Cardiac muscle cell (in vitro differentiated cells and primary cell): ENCODE data around the gene SEC14L1. TPM values are rescaled to one million over a fixed set of nuclear protein-coding genes. Genes with fewer than 3 reads are reported as not detected.

Experiments
- DNase-seq, 2 donors: peaks; one replicate each; pipeline versions ENCODE4 v3.0.0 to v3.0.0-alpha.2; 2010 to 2017; ENCODE audit warnings: low read depth in 1 of 2, low spot score in 1 of 2
- H3K27ac ChIP-seq: fragments of 200-600 bp; sonication (generic); 2 replicates; pipeline ENCODE4 v1.5.1; 2016
- H3K27me3 ChIP-seq: fragments of 200-600 bp; sonication (generic); 2 replicates; pipeline ENCODE4 v1.6.0; 2016; ENCODE audit warnings: control low read depth
- H3K36me3 ChIP-seq: fragments of 200-600 bp; sonication (generic); 2 replicates; pipeline ENCODE4 v1.5.1; 2016; ENCODE audit warnings: control low read depth
- H3K4me1 ChIP-seq: fragments of 200-600 bp; sonication (generic); 2 replicates; pipeline ENCODE4 v1.8.1; 2017; ENCODE audit warnings: low read depth, mild to moderate bottlenecking, mixed run types
- H3K4me3 ChIP-seq: fragments of 200-600 bp; sonication (generic); 2 replicates; pipeline ENCODE4 v1.5.1; 2016; ENCODE audit warnings: mild to moderate bottlenecking
- H3K9me3 ChIP-seq: fragments of 200-600 bp; sonication (generic); 2 replicates; pipeline ENCODE4 v1.5.1; 2017; ENCODE audit warnings: low read depth, mild to moderate bottlenecking, control low read depth
- polyA plus RNA-seq: library from polyadenylated mRNA; unstranded; fragments of >200 nt; fragmentation: Nextera tagmentation; extraction: Ambion mirVana; gene quantifications from 2 replicates; pipeline ENCODE4 v1.2.1, GENCODE V29; 2016
- total RNA-seq: library from RNA; depleted of rRNA; stranded (reverse); fragments of >200 nt; gene quantifications from 2 replicates; pipeline ENCODE4 v1.2.3, GENCODE V29; 2016
- TF ChIP-seq, protein P1 (sequence below): IDR thresholded peaks from 2 replicates; pipeline ENCODE4 v1.5.1; 2012; ENCODE audit warnings: low read depth, mild to moderate bottlenecking, low read length

Gene SEC14L1
- total and polyA plus RNA-seq, 2 experiments from 2014 or later: 25.5 to 30.0 TPM

DNA sequence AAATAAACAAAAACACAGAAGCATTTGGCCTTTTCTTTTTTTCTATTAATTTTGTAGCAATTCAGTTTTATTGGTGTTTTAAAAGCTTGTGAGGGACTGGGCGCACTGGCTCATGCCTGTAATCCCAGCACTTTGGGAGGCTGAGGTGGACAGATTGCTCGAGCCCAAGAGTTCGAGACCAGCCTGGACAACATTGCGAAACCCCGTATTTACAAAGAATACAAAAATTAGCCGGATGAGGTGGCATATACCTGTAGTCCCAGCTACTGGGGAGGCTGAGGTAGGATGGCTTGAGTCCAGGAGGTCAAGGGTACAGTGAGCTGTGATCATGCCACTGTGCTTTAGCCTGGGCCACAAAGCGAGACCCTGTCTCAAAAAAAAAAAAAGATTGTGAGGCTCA is 53.4 kb downstream of the SEC14L1 start:
- peaks cover 3% of the 10 kb centered on the region for H3K4me1 ChIP-seq
- H3K9me3 ChIP-seq: no peaks in the 10 kb centered on the region
- no peaks in the 10 kb centered on the region for H3K27me3 ChIP-seq
- no peak overlapping the region for H3K4me3 ChIP-seq
- TF ChIP-seq, protein P1, sequence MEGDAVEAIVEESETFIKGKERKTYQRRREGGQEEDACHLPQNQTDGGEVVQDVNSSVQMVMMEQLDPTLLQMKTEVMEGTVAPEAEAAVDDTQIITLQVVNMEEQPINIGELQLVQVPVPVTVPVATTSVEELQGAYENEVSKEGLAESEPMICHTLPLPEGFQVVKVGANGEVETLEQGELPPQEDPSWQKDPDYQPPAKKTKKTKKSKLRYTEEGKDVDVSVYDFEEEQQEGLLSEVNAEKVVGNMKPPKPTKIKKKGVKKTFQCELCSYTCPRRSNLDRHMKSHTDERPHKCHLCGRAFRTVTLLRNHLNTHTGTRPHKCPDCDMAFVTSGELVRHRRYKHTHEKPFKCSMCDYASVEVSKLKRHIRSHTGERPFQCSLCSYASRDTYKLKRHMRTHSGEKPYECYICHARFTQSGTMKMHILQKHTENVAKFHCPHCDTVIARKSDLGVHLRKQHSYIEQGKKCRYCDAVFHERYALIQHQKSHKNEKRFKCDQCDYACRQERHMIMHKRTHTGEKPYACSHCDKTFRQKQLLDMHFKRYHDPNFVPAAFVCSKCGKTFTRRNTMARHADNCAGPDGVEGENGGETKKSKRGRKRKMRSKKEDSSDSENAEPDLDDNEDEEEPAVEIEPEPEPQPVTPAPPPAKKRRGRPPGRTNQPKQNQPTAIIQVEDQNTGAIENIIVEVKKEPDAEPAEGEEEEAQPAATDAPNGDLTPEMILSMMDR: no peak
- no peak overlapping the region for H3K27ac ChIP-seq
- no peak for DNase-seq
- H3K36me3 ChIP-seq: peaks cover 37% of the 10 kb centered on the region

DNA sequence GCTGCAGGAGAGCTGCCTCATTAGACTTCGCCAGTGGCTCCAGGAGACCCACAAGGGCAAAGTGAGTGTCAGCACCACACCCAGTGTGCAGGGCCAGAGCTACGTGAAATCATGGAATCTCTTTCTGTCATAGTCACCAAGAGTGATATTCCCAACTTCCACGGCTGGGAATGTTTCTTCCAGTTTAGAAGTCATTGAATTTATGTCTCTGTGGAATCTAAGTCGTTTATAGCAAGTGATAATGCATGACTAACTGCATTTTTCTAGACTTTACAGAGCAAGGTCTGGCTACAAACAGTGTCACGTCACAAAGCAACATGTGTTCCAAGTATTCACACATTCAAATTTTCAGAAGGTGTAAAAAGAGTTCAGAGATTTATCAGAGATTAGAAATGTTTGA is 55.5 kb downstream of the SEC14L1 start:
- H3K9me3 ChIP-seq: no peaks in the 10 kb centered on the region
- no peak for DNase-seq
- no peaks in the 10 kb centered on the region for H3K27me3 ChIP-seq
- H3K36me3 ChIP-seq: peaks cover 44% of the 10 kb centered on the region
- H3K4me1 ChIP-seq: peaks cover 3% of the 10 kb centered on the region
- H3K27ac ChIP-seq: no peak overlapping the region
- TF ChIP-seq, protein P1: no peak
- H3K4me3 ChIP-seq: no peak overlapping the region

DNA sequence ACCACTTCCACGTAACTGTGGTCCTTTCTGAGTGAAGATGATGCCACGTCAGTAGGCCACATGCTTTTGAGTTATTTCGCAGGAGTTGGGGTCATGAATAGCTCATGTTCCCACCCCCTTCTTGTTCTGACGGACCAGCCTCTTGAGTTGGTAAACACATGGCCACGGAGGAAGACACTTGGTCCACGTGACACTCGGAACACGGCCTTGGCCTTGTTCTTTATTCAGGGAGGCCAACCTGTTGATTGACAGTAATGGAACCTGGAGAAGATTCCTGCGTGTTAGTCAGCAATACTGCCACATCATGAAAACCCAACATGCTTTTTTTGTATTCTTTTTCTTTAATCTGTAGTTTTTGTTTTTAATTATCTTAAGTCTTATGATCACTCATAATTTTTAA is 56.3 kb downstream of the SEC14L1 start:
- H3K27me3 ChIP-seq: no peaks in the 10 kb centered on the region
- H3K4me3 ChIP-seq: no peak overlapping the region
- H3K36me3 ChIP-seq: peaks cover 44% of the 10 kb centered on the region
- DNase-seq: no peak
- no peaks in the 10 kb centered on the region for H3K9me3 ChIP-seq
- no peak overlapping the region for H3K27ac ChIP-seq
- H3K4me1 ChIP-seq: peaks cover 2% of the 10 kb centered on the region
- TF ChIP-seq, protein P1: no peak

DNA sequence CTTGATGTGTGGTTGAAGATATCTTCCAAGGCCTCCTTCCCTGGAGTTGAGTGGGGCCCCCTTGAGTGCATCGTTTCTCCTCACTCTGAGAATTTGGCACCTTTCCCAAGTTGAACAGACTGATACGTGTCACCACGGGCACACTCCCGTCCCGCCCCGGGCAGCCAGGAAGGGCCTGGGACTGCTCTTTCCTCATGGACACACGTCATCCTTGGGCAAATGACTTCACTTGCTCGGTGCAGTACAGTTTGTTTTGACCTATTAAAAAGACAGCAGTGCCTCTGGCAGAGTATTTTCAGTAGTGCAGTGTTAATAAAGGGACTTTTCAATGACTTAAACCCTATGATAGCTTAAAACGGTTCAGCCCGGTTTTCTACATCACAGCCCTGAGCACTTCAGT is 59.9 kb downstream of the SEC14L1 start:
- TF ChIP-seq, protein P1: peak; percentile 9
- Histone ChIP-seq H3K4me3 (no peak overlapping the region), H3K27ac (no peak overlapping the region), H3K36me3 (peaks cover 37% of the 10 kb centered on the region), H3K4me1 (no peaks in the 10 kb centered on the region), H3K27me3 (no peaks in the 10 kb centered on the region), H3K9me3 (no peaks in the 10 kb centered on the region)
- DNase-seq: no peak

DNA sequence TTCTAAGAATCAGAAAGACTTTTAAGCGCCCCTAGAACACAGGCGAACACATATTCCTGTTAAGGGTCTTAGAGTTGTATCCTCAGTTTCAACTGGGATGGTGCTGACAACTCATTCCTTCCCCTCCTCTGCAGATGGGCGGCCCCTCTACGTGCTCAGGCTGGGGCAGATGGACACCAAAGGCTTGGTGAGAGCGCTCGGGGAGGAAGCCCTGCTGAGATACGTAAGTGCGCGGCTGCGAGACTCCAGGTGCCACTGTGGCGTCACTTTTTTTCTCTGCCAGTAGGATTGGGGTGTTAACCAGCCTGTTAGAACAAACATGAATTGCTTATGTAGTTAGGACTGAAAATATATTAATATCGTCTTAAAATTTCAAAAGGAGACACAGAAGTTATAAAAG is 62.7 kb downstream of the SEC14L1 start:
- Histone ChIP-seq H3K9me3 (no peaks in the 10 kb centered on the region), H3K4me3 (no peak overlapping the region), H3K27me3 (no peaks in the 10 kb centered on the region), H3K36me3 (peaks cover 28% of the 10 kb centered on the region), H3K27ac (peak overlapping the region; percentile 60), H3K4me1 (peaks cover 11% of the 10 kb centered on the region)
- DNase-seq: no peak
- TF ChIP-seq, protein P1: no peak

DNA sequence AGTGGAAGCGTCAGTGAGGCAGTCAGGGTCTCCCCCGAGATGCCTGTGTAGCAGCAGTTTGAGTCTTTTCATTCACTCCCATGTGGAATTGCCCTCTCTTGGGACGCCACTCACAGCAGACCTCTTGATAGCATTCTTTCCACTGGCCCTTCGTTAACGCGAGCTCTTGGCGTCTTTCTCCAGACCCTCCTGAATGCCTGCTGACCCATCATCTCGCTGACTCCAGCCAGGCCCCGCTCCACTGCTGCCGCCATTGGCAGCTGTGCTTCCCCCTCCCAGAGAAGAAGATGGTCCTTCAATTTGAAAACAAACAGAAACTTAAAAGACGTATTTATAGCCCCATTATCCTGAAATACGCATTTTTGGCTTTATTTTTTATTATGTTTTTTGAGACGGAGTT is 63.1 kb downstream of the SEC14L1 start:
- no peaks in the 10 kb centered on the region for H3K27me3 ChIP-seq
- TF ChIP-seq, protein P1: no peak
- peaks cover 28% of the 10 kb centered on the region for H3K36me3 ChIP-seq
- no peaks in the 10 kb centered on the region for H3K9me3 ChIP-seq
- no peak for DNase-seq
- H3K4me1 ChIP-seq: peaks cover 15% of the 10 kb centered on the region
- H3K4me3 ChIP-seq: no peak overlapping the region
- peak overlapping the region; percentile 60 for H3K27ac ChIP-seq
